ENCODE data around the gene CORO2A. TPM values are rescaled to one million over a fixed set of nuclear protein-coding genes. Genes with fewer than 3 reads are reported as not detected.

CORO2A gene
- total and polyA plus RNA-seq, 2 of the 13 experiments (the other 11 are each of a cell fraction or from before 2014, with no cell fraction given): 14.4 to 15.3 TPM

GRCh38 chr9:98146101-98146991 lies 46.1 kb downstream of the CORO2A start (continued):
- TF ChIP-seq ZNF280B (CRISPR knock-in tag; IDR thresholded peaks at IDR 0.05; ENCODE audit: borderline replicate concordance): 0 out of 2 replicates have a peak, but pooled peaks have one; percentile 9
- no peak for TF ChIP-seq NRL (CRISPR knock-in tag; IDR thresholded peaks at IDR 0.05; ENCODE audit: borderline replicate concordance)
- TF ChIP-seq ZNF44 (CRISPR knock-in tag; IDR thresholded peaks at IDR 0.05): no peak
- no peak for TF ChIP-seq IRF9 (CRISPR knock-in tag; IDR thresholded peaks at IDR 0.05; ENCODE audit: borderline replicate concordance)
- peak; percentile 64; the same call in 1 of the 2 replicates for TF ChIP-seq DPF2 (CRISPR knock-in tag; IDR thresholded peaks at IDR 0.05; ENCODE audit: borderline replicate concordance, low read depth)
- no peak for TF ChIP-seq HOXA9 (CRISPR knock-in tag; IDR thresholded peaks at IDR 0.05; ENCODE audit: borderline replicate concordance)
- TF ChIP-seq ATF3 (CRISPR knock-in tag; IDR thresholded peaks at IDR 0.05): 0 out of 2 replicates have a peak, but pooled peaks have one; percentile 12
- TF ChIP-seq ZNF292 (CRISPR knock-in tag; IDR thresholded peaks at IDR 0.05; ENCODE audit: borderline replicate concordance, low read depth): peak; percentile 99
- TF ChIP-seq U2AF1 (optimal IDR thresholded peaks at IDR 0.05; ENCODE audit: low read depth, low read length): no peak
- no peak for TF ChIP-seq ZNF546 (CRISPR knock-in tag; conservative IDR thresholded peaks at IDR 0.05)
- TF ChIP-seq SNRNP70 (IDR thresholded peaks at IDR 0.05; ENCODE audit: low read depth, low read length): no peak
- TF ChIP-seq NR2F2 (IDR thresholded peaks at IDR 0.05; ENCODE audit: borderline replicate concordance, low read depth): peak; percentile 39; the same call in 1 of the 2 replicates
- TF ChIP-seq ZSCAN12 (CRISPR knock-in tag; IDR thresholded peaks at IDR 0.05): no peak
- no peak for TF ChIP-seq ZNF451 (CRISPR knock-in tag; IDR thresholded peaks at IDR 0.05)
- peak; percentile 50; the same call in 1 of the 2 replicates for TF ChIP-seq MEIS2 (CRISPR knock-in tag; IDR thresholded peaks at IDR 0.05)
- peak; percentile 70 for TF ChIP-seq THAP11 (CRISPR knock-in tag; IDR thresholded peaks at IDR 0.05)
- TF ChIP-seq FOXJ3 (CRISPR knock-in tag; IDR thresholded peaks at IDR 0.05; ENCODE audit: borderline replicate concordance): peak; percentile 80
- TF ChIP-seq KAT7 (CRISPR knock-in tag; IDR thresholded peaks at IDR 0.05; ENCODE audit: borderline replicate concordance): peak; percentile 60; the same call in 1 of the 2 replicates
- no peak for TF ChIP-seq NR1H2 (CRISPR knock-in tag; IDR thresholded peaks at IDR 0.05; ENCODE audit: borderline replicate concordance, low read depth)
- TF ChIP-seq CBX1 (IDR thresholded peaks at IDR 0.05; ENCODE audit: low read depth): peak; percentile 41
- TF ChIP-seq HNRNPLL (IDR thresholded peaks at IDR 0.05; ENCODE audit: low read depth, low read length, poor library complexity, severe bottlenecking): no peak
- no peak for TF ChIP-seq REL (CRISPR knock-in tag; conservative IDR thresholded peaks at IDR 0.05)
- no peak for TF ChIP-seq AGO2 (optimal IDR thresholded peaks at IDR 0.05; ENCODE audit: low read depth, low read length)

Data from HepG2 (cell line).